ENCODE measurements around the gene KCNAB3.

The KCNAB3 gene

DNA sequence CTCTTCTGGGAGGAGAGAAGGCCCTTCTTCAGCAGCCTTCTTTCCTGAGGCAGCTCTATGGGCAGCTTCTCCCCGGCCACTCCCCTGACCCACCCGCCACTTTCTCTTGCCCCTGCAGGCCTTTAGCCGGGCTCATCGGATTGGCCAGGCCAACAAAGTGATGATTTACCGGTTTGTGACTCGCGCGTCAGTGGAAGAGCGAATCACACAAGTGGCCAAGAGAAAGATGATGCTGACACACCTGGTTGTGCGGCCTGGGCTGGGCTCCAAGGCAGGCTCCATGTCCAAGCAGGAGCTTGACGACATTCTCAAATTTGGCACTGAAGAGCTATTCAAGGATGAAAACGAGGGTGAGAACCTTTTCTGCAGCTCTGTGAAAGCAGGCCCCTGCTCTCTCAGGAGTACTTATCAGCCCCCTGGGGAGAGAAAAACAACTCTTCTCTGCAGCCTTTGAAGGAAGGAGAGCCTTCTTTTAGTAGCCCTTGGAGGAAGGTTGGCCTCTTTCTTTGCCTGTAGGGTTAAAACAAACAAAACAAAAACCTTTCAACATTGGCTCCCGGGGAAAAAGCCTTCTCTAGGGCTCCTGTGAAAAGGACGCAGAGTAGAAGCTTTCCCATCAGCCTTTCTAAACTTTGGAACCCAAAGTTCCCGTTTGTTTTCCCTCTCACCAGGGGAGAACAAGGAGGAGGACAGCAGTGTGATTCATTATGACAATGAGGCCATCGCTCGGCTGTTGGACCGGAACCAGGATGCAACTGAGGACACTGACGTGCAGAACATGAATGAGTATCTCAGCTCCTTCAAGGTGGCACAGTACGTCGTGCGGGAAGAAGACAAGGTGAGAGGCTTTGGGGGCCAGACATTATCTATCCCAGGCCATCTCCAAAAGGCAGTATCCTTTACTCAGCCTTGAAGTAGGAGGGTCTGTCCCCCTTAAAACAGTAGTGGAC is 26.2 kb downstream of the KCNAB3 start:
- DNase-seq (ENCODE audit: low spot score) (no peak), FAIRE-seq (no peak)

DNA sequence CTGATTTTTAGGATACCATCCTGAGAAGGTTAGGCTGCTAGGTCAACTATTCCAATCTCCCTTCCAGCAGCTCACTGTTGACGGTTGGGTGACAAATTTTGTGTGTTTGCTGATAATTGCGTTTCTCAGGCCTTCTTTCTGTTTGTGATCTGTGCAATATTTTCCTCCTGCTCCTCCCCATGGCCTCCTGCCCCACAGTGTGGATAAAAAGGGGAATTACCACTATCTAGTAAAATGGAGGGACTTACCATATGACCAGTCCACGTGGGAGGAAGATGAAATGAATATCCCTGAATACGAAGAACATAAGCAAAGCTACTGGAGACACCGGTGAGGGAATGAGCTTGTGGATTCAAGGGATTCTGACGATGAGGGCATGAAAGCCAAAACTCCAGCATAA is 31.9 kb downstream of the KCNAB3 start:
- no peak for DNase-seq (ENCODE audit: low spot score)

DNA sequence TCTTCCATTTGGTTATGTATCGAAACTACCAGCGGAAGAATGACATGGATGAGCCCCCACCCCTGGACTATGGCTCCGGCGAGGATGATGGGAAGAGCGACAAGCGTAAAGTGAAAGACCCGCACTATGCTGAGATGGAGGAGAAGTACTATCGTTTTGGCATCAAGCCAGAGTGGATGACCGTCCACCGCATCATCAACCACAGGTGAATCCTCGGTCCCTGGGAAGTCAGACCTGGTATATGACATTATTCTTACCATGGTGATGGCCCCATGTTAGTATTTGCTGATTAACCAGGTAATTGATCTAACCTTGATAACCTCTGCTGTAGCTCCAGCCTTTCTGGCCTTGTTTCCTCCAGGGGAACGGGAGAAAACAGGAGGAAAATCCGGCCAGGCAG is 32.6 kb downstream of the KCNAB3 start:
- DNase-seq (ENCODE audit: low spot score) = no peak
- no peak for FAIRE-seq

More for the DNA sequence above, 31.9 kb downstream of the KCNAB3 start:
- FAIRE-seq = no peak

DNA sequence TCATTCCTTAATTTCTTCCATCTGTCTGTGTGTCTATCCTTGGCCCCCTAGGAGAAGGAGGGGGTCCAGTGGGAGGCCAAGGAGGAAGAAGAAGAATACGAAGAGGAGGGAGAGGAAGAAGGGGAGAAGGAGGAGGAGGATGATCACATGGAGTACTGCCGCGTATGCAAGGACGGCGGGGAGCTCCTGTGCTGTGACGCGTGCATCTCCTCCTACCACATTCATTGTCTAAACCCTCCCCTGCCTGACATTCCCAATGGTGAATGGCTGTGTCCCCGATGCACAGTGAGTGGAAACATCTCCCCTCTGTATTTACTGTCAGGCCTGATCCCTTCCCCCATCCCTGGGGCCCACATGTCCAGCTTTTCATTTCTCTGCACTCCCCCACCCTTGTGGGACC is 34.8 kb downstream of the KCNAB3 start:
- DNase-seq (ENCODE audit: low spot score) (no peak), FAIRE-seq (no peak)

DNA sequence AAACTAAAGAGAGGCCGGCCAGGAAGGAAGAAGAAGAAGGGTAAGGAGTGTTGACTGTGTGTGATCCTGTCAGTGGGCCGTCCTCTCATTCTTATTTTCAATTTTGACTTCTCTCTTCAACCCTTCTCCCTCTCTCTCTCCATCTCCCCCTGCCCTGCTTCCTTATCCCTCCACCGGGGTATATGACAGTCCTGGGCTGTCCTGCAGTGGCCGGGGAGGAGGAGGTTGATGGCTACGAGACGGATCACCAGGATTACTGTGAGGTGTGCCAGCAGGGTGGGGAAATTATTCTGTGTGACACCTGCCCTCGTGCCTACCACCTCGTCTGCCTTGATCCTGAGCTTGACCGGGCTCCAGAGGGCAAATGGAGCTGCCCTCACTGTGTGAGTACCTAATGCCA is 35.4 kb downstream of the KCNAB3 start:
- FAIRE-seq = no peak

DNA sequence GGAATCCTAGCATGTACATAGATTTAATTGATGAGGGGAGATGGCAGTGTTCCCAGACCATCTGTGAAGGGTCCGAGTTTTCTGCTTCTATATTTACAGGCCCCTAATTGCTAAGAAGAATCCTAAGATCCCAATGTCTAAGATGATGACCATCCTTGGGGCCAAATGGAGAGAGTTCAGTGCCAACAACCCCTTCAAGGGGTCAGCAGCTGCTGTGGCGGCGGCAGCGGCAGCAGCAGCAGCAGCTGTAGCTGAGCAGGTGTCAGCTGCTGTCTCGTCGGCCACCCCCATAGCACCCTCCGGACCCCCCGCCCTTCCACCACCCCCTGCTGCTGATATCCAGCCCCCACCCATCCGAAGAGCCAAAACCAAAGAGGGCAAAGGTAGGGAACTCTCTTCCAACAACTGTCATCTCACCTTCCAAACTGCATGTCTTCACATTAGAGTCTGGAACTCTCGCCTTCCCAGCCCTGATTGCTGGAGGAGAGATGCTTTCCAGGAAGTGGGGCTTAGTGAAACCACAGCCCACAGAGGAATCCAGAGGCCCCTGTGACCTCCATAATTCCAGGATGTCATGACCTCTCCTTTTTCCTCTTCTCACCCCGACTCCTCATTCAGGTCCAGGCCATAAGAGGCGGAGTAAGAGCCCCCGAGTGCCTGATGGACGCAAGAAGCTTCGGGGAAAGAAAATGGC is 36.3 kb downstream of the KCNAB3 start:
- FAIRE-seq (no peak), DNase-seq (ENCODE audit: low spot score) (no peak)

More for the DNA sequence above, 35.4 kb downstream of the KCNAB3 start:
- no peak for DNase-seq (ENCODE audit: low spot score)

DNA sequence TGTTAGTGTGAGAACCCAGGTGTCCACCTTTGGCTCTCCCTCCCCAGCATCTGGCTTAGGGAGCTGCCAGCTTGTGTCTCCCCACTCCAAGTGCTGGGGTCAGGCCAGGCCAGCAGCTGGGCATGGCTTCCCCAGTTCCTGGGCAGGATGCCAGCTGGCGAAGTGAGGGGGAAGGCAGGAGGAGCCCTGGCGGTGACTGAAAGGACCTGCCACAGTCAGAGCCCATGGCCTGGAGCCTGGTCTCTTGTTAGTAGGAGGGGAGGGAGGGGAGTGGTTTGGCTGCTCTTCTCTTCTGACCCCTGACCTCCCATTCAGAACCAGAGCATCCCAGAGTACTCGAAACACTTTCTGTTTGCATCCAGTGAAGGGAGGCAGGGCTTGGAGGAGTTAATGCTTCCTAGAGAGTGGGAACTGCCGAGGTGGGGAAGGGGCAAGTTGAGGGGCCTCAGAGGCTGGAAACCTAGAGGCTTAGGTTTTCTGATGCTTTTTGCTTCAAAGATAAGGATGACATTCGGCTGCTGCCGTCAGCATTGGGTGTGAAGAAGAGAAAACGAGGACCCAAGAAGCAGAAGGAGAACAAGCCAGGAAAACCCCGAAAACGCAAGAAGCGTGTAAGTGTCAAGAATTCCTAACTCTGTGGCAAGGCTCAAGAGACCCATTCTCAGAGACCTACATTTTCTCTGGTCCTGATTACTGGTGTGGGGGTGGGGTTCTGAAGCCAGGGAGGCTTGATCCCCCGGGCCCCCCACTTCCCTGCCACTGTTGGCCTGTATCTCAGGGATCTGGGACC is 40.3 kb downstream of the KCNAB3 start:
- FAIRE-seq = no peak

DNA sequence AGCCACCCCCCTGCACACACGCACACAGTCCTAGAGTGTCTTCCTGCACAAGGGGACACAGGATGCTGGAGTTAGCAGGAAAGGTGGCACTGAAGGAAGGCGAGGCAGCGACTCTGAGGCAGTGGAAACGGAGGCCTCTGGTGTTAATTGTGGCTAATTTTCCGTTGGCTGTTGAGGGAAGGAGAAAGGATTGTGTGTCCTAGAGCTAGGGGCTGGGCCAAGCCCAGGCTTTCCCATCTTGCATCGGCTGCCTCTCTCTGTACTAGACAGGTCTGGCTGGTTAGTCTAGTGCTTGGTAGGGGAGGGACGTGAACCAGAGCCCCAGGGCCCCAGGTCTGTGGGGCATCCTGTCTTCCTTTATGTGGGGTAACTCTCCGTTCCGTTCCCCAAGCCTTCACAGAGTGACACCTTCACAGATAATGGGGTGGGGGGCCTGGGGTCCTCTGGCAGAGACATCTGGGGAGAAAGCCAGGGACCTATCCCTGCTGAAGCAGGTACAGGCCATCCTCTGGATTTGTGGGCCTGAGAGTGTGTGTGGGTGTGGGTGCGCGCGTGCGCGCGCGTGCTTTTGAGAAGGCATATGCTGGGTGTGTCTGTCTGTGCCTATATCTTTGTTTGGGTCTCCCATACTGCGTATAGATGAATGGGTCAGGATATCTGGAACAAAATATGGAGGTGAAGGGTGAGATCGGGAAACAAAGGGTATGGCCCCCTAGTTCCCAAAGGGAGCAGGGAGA is 41.3 kb downstream of the KCNAB3 start, which contains the start of gene CHD3:
CHD3 (plus strand) TSS at position 606 of the 737 bp plus-strand sequence. CDS start 212 bp downstream, outside the sequence.
- FAIRE-seq (no peak), DNase-seq (ENCODE audit: low spot score) (no peak)

More for the DNA sequence above, 40.3 kb downstream of the KCNAB3 start:
- peak; percentile 82 for DNase-seq (ENCODE audit: low spot score)

DNA sequence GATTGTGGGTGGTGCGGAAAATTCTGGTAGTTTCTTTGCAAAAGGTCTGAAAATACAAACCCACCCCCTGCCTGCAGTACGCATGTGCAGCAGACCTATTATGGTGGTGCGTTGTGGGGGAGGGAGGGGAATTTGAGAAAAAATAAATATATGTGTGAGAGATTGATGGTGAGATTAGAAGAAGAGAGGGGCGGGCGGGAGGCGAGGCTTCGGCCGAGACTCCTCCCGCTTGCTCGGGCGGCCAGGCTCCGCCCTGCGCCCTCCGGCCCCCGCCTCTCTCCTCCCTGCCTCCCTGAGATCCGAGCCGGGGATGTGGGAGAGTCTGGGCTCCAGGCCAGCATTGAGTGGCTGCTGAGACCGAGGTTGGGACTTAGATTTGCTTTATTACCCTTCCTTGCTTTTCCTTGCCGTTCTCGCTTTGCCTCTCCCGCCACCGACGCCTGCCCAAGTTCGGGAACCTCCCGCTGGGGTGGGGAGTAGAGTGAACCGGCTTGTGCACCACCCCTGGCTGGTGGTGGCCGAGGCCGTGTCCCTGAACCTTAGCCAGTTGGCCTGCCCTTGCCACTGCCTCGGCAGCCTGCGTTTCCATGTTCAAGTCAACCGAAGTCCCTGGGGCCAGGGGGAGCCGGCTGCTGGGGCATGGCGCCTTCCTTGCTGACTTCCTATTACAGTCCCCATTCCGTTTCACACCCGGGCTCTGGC is 42.0 kb downstream of the KCNAB3 start:
- FAIRE-seq (no peak), DNase-seq (ENCODE audit: low spot score) (peak; percentile 88)

DNA sequence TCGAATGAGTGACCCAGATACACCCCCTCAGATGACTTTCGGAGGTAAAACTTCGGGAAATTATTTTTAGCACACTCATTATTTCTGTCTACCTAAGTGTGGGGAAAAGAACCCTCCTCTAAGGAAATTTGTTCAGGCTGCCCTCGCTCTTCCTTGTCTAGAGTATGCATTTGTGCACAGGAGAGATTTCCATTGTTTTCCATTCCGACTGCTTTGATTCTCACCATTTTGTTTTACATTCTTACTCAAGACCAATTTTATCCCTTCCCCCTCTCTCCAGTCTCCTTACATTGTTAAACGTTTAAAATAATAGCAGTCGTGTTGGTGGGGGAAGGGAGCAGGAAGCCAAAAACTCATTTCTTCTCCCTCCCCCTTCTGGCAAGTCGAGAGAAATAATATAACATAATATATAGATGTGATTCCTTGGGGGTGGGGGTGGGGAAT is 42.6 kb downstream of the KCNAB3 start:
- no peak for FAIRE-seq
- no peak for DNase-seq (ENCODE audit: low spot score)

DNA sequence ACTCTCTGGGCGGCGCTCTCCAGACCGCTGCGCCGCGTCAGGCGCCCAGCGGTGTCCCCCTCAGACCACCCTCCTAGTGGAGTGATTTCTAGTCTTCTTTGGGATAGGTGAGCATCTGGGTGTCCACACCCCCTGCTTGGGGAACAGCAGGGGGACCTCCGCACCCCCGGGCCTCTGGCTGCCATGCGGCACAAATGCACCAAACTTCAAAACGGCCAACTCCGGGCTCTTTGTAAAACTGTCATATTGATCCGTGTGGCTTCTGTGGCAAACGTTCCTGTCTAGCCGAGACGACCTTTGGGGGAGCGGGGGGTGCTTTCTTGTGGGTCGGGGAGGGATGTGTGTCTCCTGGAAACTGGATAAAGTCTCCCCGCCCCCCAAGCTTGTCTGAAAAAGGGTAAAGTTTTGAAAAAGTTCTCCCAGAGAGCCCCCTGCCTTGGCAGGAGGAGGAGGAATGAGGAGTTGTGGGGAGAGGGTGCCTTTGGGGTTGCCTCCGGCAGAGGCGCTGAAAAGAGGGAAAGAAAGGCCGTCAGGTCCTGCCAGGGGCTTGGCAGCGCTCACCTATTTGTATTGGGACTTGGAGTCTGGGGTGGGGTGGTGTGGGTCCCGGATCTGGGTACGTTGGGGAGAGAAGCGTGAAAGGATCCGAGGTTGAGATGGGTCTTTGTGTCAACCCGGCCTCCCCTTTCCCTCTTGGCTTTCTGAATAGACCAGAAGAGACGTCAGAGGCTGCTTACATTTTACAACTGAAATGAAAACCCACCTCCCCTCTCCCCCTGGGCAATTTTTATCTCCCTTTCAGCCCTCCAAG is 43.2 kb downstream of the KCNAB3 start:
- DNase-seq (ENCODE audit: low spot score) (peak; percentile 27), FAIRE-seq (no peak)

DNA sequence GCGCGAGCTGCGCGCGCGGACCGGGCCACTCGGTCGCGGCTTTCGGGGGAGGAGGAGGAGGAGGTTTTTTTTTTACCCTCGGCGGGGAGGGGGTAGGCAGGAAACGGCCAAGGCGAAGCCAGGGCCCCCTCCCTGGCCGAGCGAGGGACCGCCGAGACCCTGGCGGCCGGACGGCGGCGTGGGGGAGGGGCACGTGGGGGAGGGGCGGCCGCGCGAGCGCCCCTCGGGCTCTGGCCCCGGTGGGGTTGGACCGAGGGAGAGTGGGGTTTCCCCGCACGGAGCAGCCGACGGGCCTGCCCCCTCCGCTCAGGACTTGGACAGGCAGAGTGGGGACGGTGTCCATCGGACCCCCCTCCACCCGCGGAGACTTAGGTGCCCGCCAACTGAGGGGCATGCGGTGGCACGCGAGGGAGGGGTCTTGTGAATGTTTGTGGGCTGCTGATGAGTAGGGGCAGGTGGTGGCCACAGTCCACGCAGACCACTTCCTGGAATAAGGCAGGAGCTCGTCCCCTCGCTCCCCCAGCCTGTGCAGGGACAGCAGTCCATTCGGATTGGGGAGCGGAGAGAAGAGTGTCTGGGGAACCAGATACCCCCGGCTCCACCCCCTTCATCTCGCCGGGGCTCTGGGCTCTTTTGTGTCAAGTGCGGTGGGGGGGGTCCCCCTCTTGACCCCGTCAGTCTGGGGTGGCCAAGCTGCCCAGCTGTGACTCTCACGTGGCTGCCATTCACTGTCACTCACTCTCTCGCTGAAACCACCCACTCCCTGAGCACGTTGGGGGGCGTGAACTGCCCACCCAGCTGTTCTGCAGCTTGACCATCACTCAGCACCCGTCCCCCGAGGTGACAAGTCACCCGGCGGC is 44.1 kb downstream of the KCNAB3 start:
- FAIRE-seq = no peak
- DNase-seq (ENCODE audit: low spot score) = peak; percentile 42

DNA sequence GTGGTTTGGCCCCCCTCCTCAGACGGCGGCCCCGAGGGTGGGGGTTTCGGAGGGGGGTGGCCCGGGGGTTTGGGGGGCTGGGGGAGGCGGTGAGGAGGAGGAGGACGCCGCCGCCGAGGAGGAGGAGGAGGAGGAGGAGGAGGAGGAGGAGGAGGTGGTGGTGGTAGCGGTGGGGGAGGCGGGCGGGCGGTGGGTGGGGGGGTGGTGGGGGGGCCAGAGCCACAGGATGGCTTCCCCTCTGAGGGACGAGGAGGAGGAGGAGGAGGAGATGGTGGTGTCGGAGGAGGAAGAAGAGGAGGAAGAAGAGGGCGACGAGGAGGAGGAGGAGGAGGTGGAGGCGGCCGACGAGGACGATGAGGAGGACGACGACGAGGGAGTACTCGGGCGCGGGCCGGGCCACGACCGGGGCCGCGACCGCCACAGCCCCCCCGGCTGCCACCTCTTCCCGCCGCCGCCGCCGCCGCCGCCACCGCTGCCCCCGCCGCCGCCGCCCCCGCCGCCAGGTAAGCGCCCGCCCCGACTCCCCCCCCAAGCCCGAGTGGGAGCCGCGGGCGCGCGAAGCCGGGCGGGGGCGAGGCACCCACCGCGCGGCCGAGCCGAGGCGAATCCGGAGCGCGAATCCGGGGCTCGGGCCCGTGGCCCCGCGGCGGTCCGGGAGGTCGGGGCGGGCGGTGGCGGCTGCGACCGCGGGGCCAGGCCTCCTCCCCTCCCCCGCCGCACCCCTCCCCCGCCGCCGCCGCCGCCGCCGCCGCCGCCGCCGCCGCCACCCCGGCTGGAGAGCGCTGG is 44.9 kb downstream of the KCNAB3 start:
- FAIRE-seq = no peak
- DNase-seq (ENCODE audit: low spot score) = peak; percentile 31

DNA sequence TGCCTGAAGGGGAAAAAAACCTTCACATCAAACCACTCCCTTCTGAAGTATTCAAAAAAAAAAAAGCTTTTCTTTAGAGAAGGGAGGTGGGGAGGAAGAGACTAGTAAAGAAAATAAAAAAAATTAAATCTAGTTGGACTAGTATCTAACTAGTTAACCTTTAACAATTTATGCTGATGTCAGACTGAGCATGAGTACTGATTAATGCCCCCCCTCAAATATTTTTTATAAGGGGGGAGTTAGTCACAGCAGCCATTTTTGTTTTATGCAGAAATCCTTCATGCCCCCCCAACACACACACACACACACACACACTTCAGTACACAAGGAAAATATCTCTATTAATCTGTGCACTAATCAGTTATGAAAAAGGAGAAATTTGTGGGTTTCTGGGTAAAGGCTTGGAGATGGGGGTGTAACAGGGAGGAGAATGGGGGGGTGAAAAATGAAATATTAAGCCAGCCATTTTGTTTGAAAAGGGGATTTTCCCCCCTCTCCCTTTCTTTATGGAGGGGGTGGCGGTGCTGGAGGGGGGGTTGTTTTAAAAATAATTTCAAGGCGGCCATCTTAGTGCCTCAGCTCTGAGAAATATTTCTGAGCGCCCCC is 45.8 kb downstream of the KCNAB3 start:
- FAIRE-seq = no peak
- DNase-seq (ENCODE audit: low spot score) = peak; percentile 11

DNA sequence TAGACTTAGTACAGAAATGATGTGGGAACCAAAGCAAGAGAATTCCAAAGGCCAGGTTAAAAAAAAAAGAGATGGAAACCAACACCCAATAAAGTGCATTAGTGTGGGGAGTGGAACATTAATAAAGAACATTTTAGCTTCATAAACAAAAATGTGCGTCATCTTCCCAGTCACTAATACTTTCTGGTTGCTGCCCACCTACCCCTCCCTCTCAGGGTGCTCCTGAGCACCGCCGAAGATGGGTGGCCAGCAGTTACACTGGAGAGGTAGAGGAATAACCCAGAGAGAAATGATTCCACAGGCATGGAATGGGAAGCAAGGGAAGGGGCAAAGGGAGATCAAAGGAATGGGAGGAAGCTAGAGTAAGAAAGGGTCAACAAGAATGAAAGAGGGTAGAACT is 47.0 kb downstream of the KCNAB3 start:
- DNase-seq (ENCODE audit: low spot score) (no peak), FAIRE-seq (no peak)

DNA sequence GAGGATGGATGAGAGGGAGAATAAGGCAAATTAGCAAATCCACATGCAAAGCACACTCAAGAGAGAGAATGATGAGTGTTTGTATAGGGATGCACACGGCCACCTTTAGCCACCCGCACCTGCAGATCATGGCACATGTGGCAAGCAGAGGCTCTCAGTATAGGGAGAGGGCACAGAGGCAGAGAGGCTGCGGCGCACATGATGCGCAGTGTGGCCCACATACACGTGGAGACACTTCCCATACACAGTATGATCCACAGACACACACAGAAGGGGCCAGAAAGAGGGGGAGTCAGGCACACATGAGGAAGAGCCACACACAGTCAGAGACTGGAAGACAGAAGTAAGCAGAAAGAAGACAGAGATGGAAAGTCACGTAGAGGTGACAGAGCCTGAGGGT is 47.6 kb downstream of the KCNAB3 start:
- FAIRE-seq (no peak), DNase-seq (ENCODE audit: low spot score) (no peak)
